H1 (cell line): ENCODE data around the gene PDE3A. TPM values are rescaled to one million over a fixed set of nuclear protein-coding genes. Genes with fewer than 3 reads are reported as not detected.

Source experiments
- CTCF ChIA-PET: fragments of 300-600 bp; sonication (Branson Sonifier 250); formaldehyde crosslinking; loops from one replicate; lab custom pipeline; 2021; ENCODE audit not compliant: partially characterized antibody; lab: Charles Lee
- POLR2A ChIA-PET: fragments of 300-600 bp; sonication (Branson Sonifier 250); formaldehyde crosslinking; loops from one replicate; lab custom pipeline; 2021; ENCODE audit warnings: inconsistent platforms; ENCODE audit not compliant: partially characterized antibody; lab: Charles Lee
- DNase-seq, 2 experiments: peaks; one replicate each; pipeline versions ENCODE4 v3.0.0 to v3.0.0-alpha.2; 2010 to 2022; ENCODE audit warnings: low spot score in 2 of 2, low read depth in 1 of 2, mixed read lengths in 1 of 2
- FAIRE-seq: peaks from 2 replicates; lab custom pipeline; 2011; peaks lifted over from hg19 to GRCh38; lab: Jason Lieb, UNC
- H2AFZ ChIP-seq: 2 replicates; pipeline ENCODE4 v1.8.1; 2012; ENCODE audit warnings: low read length, inconsistent platforms
- H2AK5ac ChIP-seq: 2 replicates; pipeline ENCODE4 v1.6.1; 2013; ENCODE audit warnings: low read depth, low read length
- H2BK120ac ChIP-seq: replicated peaks from 2 replicates; pipeline ENCODE3; 2013; ENCODE audit warnings: low read depth, low read length, inconsistent platforms
- H2BK12ac ChIP-seq: 2 replicates; pipeline ENCODE4 v1.6.1; 2013; ENCODE audit warnings: low read depth, low read length
- H2BK15ac ChIP-seq: 2 replicates; pipeline ENCODE4 v1.6.1; 2013; ENCODE audit warnings: low read length
- H2BK20ac ChIP-seq: 2 replicates; pipeline ENCODE4 v1.6.1; 2013; ENCODE audit warnings: low read length
- H2BK5ac ChIP-seq: 2 replicates; pipeline ENCODE4 v1.6.1; 2013; ENCODE audit warnings: low read depth, low read length
- H3K14ac ChIP-seq: 2 replicates; pipeline ENCODE4 v1.6.1; 2013; ENCODE audit warnings: inconsistent platforms; ENCODE audit not compliant: insufficient read length
- H3K18ac ChIP-seq: 2 replicates; pipeline ENCODE4 v1.6.1; 2013; ENCODE audit warnings: low read length; ENCODE audit errors: extremely low read depth
- H3K23ac ChIP-seq: 2 replicates; pipeline ENCODE4 v1.6.1; 2013; ENCODE audit warnings: inconsistent platforms; ENCODE audit not compliant: insufficient read length
- H3K23me2 ChIP-seq: 2 replicates; pipeline ENCODE4 v1.6.1; 2013; ENCODE audit warnings: low read depth, low read length
- H3K27ac ChIP-seq: 2 replicates; pipeline ENCODE4 v1.6.1; 2011; ENCODE audit warnings: low read depth, low read length, inconsistent platforms
- H3K27me3 ChIP-seq, 4 experiments: replicated peaks in 1 of 4; 1 replicate in 1 of 4; 2 replicates in 3 of 4; pipeline versions ENCODE4 v1.6.1 to v1.8.1; 2011 to 2013; ENCODE audit warnings: low read length in 3 of 4, mild to moderate bottlenecking in 3 of 4, inconsistent platforms in 2 of 4, mixed read lengths in 2 of 4, moderate library complexity in 1 of 4; ENCODE audit not compliant: control insufficient read depth in 3 of 4, insufficient read depth in 3 of 4; ENCODE audit errors: extremely low read depth in 1 of 4
- H3K36me3 ChIP-seq, 4 experiments: 2 replicates each; pipeline versions ENCODE4 v1.6.1 to v1.8.1; 2011 to 2013; ENCODE audit warnings: mild to moderate bottlenecking in 4 of 4, low read length in 3 of 4, moderate library complexity in 2 of 4, control low read depth in 1 of 4, inconsistent platforms in 1 of 4; ENCODE audit not compliant: insufficient read depth in 4 of 4, control insufficient read depth in 2 of 4
- H3K4ac ChIP-seq: replicated peaks from 2 replicates; pipeline ENCODE3; 2013; ENCODE audit warnings: low read length, low read depth, mixed read lengths, inconsistent platforms; ENCODE audit not compliant: insufficient read length
- H3K4me1 ChIP-seq, 4 experiments: replicated peaks in 1 of 4; 1 replicate in 1 of 4; 2 replicates in 3 of 4; pipeline versions ENCODE4 v1.6.1 to v1.8.1; 2011 to 2013; ENCODE audit warnings: low read length in 3 of 4, inconsistent platforms in 2 of 4, mixed read lengths in 1 of 4; ENCODE audit not compliant: insufficient read depth in 4 of 4, control insufficient read depth in 3 of 4
- H3K4me2 ChIP-seq, 2 experiments: 2 replicates each; pipeline versions ENCODE4 v1.6.1 to v1.8.1; 2011 to 2013; ENCODE audit warnings: low read depth in 2 of 2, low read length in 2 of 2, control low read depth in 1 of 2, inconsistent platforms in 1 of 2, mild to moderate bottlenecking in 1 of 2; ENCODE audit not compliant: insufficient read depth in 1 of 2
- H3K4me3 ChIP-seq, 4 experiments: fragments of 200-600, 300-600 bp in 1 of 4; sonication (generic), shearing (Covaris generic), sonication (Bioruptor Twin) in 1 of 4; 2 replicates each; pipeline versions ENCODE4 v1.5.1 to v1.8.1; 2011 to 2016; ENCODE audit warnings: low read length in 4 of 4, low read depth in 3 of 4, control low read depth in 2 of 4, inconsistent platforms in 2 of 4, mild to moderate bottlenecking in 2 of 4, mixed read lengths in 1 of 4, moderate library complexity in 1 of 4; ENCODE audit not compliant: insufficient read depth in 2 of 4; ENCODE audit errors: extremely low read depth in 1 of 4
- H3K56ac ChIP-seq: replicated peaks from 2 replicates; pipeline ENCODE3; 2013; ENCODE audit warnings: low read depth, mild to moderate bottlenecking, mixed read lengths, low read length, inconsistent platforms; ENCODE audit not compliant: insufficient read length
- H3K79me1 ChIP-seq: 2 replicates; pipeline ENCODE4 v1.6.1; 2013; ENCODE audit warnings: low read depth, low read length, control low read depth
- H3K79me2 ChIP-seq, 2 experiments: 2 replicates each; pipeline versions ENCODE4 v1.6.1 to v1.8.1; 2012 to 2013; ENCODE audit warnings: low read length in 2 of 2, mild to moderate bottlenecking in 2 of 2, inconsistent platforms in 1 of 2; ENCODE audit not compliant: insufficient read depth in 2 of 2, control insufficient read depth in 1 of 2
- H3K9ac ChIP-seq, 4 experiments: replicated peaks in 1 of 4; 1 replicate in 1 of 4; 2 replicates in 3 of 4; pipeline versions ENCODE4 v1.6.1 to v1.8.1; 2011 to 2013; ENCODE audit warnings: low read depth in 3 of 4, low read length in 3 of 4, control low read depth in 2 of 4, mild to moderate bottlenecking in 2 of 4, moderate library complexity in 2 of 4, inconsistent platforms in 1 of 4; ENCODE audit errors: extremely low read depth in 1 of 4
- H3K9me3 ChIP-seq, 2 experiments: 2 replicates each; pipeline versions ENCODE4 v1.6.1 to v1.8.1; 2012 to 2013; ENCODE audit warnings: mild to moderate bottlenecking in 2 of 2, moderate library complexity in 2 of 2, control low read depth in 1 of 2, inconsistent platforms in 1 of 2, low read depth in 1 of 2, low read length in 1 of 2, mixed read lengths in 1 of 2; ENCODE audit not compliant: insufficient read depth in 2 of 2
- H4K20me1 ChIP-seq, 2 experiments: replicated peaks in 1 of 2; 2 replicates each; pipeline versions ENCODE3 to v1.8.1; 2011 to 2013; ENCODE audit warnings: inconsistent platforms in 2 of 2, low read length in 2 of 2, mild to moderate bottlenecking in 1 of 2; ENCODE audit not compliant: insufficient read depth in 2 of 2, control insufficient read depth in 1 of 2
- H4K5ac ChIP-seq: 2 replicates; pipeline ENCODE4 v1.6.1; 2013; ENCODE audit warnings: low read length, low read depth, mixed read lengths, inconsistent platforms; ENCODE audit not compliant: insufficient read length
- H4K8ac ChIP-seq: 2 replicates; pipeline ENCODE4 v1.8.0; 2013; ENCODE audit warnings: mild to moderate bottlenecking, moderate library complexity, low read length, inconsistent platforms; ENCODE audit not compliant: insufficient read depth; ENCODE audit errors: extremely low read depth
- H4K91ac ChIP-seq: replicated peaks from 2 replicates; pipeline ENCODE3; 2013; ENCODE audit warnings: low read length, mixed read lengths, inconsistent platforms; ENCODE audit not compliant: insufficient read length
- ATF2 ChIP-seq: IDR thresholded peaks from 2 replicates; pipeline ENCODE4 v1.6.1; 2012; ENCODE audit warnings: low read length, inconsistent platforms
- CEBPB ChIP-seq: IDR thresholded peaks from 2 replicates; pipeline ENCODE4 v1.6.1; 2012; ENCODE audit warnings: low read depth, low read length
- CHD2 ChIP-seq: IDR thresholded peaks from 2 replicates; pipeline ENCODE4 v1.6.1; 2012; ENCODE audit warnings: low read length, improper control_type of control experiment
- KDM4A ChIP-seq: IDR thresholded peaks from one replicate; pipeline ENCODE4 v1.7.1; 2012; ENCODE audit warnings: low read depth, mild to moderate bottlenecking, moderate library complexity, low read length, inconsistent platforms; ENCODE audit not compliant: severe bottlenecking
- POU5F1 ChIP-seq: IDR thresholded peaks from 2 replicates; pipeline ENCODE4 v1.6.1; 2011; ENCODE audit warnings: low read depth, mild to moderate bottlenecking, low read length, moderate library complexity
- RAD21 ChIP-seq, 2 experiments: IDR thresholded peaks in 1 of 2; conservative IDR thresholded peaks in 1 of 2; 2 replicates each; pipeline ENCODE4 v1.6.1; 2011; ENCODE audit warnings: low read depth in 2 of 2, low read length in 2 of 2, improper control_type of control experiment in 1 of 2, inconsistent platforms in 1 of 2, mild to moderate bottlenecking in 1 of 2, moderate library complexity in 1 of 2
- RBBP5 ChIP-seq: IDR thresholded peaks from 2 replicates; pipeline ENCODE4 v1.7.1; 2012; ENCODE audit warnings: low read depth, mild to moderate bottlenecking, inconsistent platforms, low read length, moderate library complexity, borderline replicate concordance
- WGBS, 2 experiments: shearing (Covaris generic) in 1 of 2; methylation state at CpG; one replicate each; pipeline versions ENCODE4 v1.1.6 to v1.1.7; 2013 to 2015; ENCODE audit warnings: low lambda C conversion rate in 2 of 2, mixed read lengths in 2 of 2, inconsistent platforms in 1 of 2, low coverage in 1 of 2, missing lambda C conversion rate in 1 of 2; ENCODE audit not compliant: insufficient replicate concordance in 2 of 2, insufficient coverage in 1 of 2, insufficient read length in 1 of 2; ENCODE audit errors: extremely low coverage in 1 of 2, missing lambda C conversion rate in 1 of 2; 5-methylcytosine and 5-hydroxymethylcytosine counted together
- polyA plus RNA-seq, 7 experiments: library from polyadenylated mRNA; depleted of rRNA in 3 of 7; stranded (reverse) in 5 of 7; unstranded in 2 of 7; fragments of >200 nt in 5 of 7; fragments of 200-250 nt in 2 of 7; gene quantifications; 1 replicate in 5 of 7; 2 replicates in 1 of 7; 4 replicates in 1 of 7; pipeline versions ENCODE4 v1.2.1 to v1.2.3, GENCODE V29; 2011 to 2013; ENCODE audit warnings: missing spikeins in 2 of 7, mixed read lengths in 2 of 7
- total RNA-seq: library from RNA; stranded (reverse); fragmentation: NEBNext Ultra II Directional; extraction: Animal tissue kit (Norgen Biotek cat#: 25700); gene quantifications from 2 replicates; pipeline ENCODE4 v1.2.1, GENCODE V29; 2021
- TF ChIP-seq, protein P1 (sequence below), 3 experiments: IDR thresholded peaks; 1 replicate in 2 of 3; 2 replicates in 1 of 3; pipeline versions ENCODE4 v1.5.1 to v1.6.1; 2011; ENCODE audit warnings: low read length in 3 of 3, mild to moderate bottlenecking in 3 of 3, inconsistent platforms in 2 of 3, low read depth in 1 of 3, moderate library complexity in 1 of 3; ENCODE audit not compliant: insufficient read depth in 1 of 3; ENCODE audit errors: control extremely low read depth in 1 of 3

Gene PDE3A
- total and polyA plus RNA-seq, 2 of the 8 experiments (the other 6 are each of a cell fraction or from before 2014, with no cell fraction given): 1.4 to 3.4 TPM

GRCh38 chr12:20601668-20602280 is 233.4 kb downstream of the PDE3A start:
- Histone ChIP-seq H2AFZ (no peak overlapping the region), H3K9ac (no peak overlapping the region; a peak in 1 of 7 replicates), H3K79me1 (no peaks in the 10 kb centered on the region), H3K27ac (no peak overlapping the region), H3K56ac (no peak overlapping the region), H3K36me3 (no peaks in the 10 kb centered on the region), H2BK15ac (no peak overlapping the region), H4K5ac (no peak overlapping the region), H3K27me3 (no peaks in the 10 kb centered on the region), H4K91ac (no peak overlapping the region), H3K14ac (no peak overlapping the region), H3K23ac (no peak overlapping the region), H3K4me2 (no peak overlapping the region), H3K4ac (no peak overlapping the region), H2AK5ac (no peak overlapping the region), H2BK20ac (no peak overlapping the region), H4K20me1 (no peaks in the 10 kb centered on the region), H3K4me3 (no peak overlapping the region), H4K8ac (no peak overlapping the region), H3K79me2 (no peaks in the 10 kb centered on the region), H3K23me2 (no peaks in the 10 kb centered on the region), H2BK5ac (no peak overlapping the region), H2BK12ac (no peak overlapping the region), H3K4me1 (no peaks in the 10 kb centered on the region), H3K9me3 (no peaks in the 10 kb centered on the region), H2BK120ac (no peak overlapping the region), H3K18ac (no peak overlapping the region)
- ChIA-PET CTCF (interaction anchor here (0.6 to 3.2 kb wide), 15 partner anchors 8 to 1004 kb away, joined by 3 to 14 read pairs (median 3); no protein-coding TSS in a partner anchor), POLR2A (no interaction called here)
- no peak for DNase-seq
- peak; percentile 52 for FAIRE-seq
- WGBS, 2 experiments: 66% methylated on average over 2 of the region's 2 CpGs; no CpG with 5 or more reads in 1 of the 2 experiments
- TF ChIP-seq CEBPB: no peak
- TF ChIP-seq RBBP5: no peak
- no peak for TF ChIP-seq CHD2
- no peak for TF ChIP-seq POU5F1
- peak; percentile 48 to 61 for TF ChIP-seq RAD21 (IDR thresholded peaks at IDR 0.05 in 1 of 2, conservative IDR thresholded peaks at IDR 0.05 in 1 of 2; ENCODE audit: low read depth in 2 of 2, low read length in 2 of 2)
- TF ChIP-seq ATF2: no peak
- TF ChIP-seq KDM4A: no peak
- TF ChIP-seq, protein P1, sequence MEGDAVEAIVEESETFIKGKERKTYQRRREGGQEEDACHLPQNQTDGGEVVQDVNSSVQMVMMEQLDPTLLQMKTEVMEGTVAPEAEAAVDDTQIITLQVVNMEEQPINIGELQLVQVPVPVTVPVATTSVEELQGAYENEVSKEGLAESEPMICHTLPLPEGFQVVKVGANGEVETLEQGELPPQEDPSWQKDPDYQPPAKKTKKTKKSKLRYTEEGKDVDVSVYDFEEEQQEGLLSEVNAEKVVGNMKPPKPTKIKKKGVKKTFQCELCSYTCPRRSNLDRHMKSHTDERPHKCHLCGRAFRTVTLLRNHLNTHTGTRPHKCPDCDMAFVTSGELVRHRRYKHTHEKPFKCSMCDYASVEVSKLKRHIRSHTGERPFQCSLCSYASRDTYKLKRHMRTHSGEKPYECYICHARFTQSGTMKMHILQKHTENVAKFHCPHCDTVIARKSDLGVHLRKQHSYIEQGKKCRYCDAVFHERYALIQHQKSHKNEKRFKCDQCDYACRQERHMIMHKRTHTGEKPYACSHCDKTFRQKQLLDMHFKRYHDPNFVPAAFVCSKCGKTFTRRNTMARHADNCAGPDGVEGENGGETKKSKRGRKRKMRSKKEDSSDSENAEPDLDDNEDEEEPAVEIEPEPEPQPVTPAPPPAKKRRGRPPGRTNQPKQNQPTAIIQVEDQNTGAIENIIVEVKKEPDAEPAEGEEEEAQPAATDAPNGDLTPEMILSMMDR (IDR thresholded peaks at IDR 0.05; ENCODE audit: control extremely low read depth in 1 of 3, insufficient read depth in 1 of 3, low read depth in 1 of 3, low read length in 3 of 3): peak in 2 of 3 experiments; percentile 14 to 35; a peak in 2 of 4 replicates
